GM12878 (cell line): ENCODE measurements around the gene SPATS1. TPM values are rescaled to one million over a fixed set of nuclear protein-coding genes. Genes with fewer than 3 reads are reported as not detected.

Experiments used
- ATAC-seq: fragments of 200-7000 bp; cut with Tn5 transposase; 3 replicates; pipeline ENCODE4 v1.9.1; 2020; ENCODE audit warnings: mild to moderate bottlenecking, moderate library complexity
- BruUV-seq: library from RNA; stranded (reverse); fragments of 400-500 nt; replicated peaks from 2 replicates; lab custom pipeline; 2021; lab: Mats Ljungman, UMichigan
- CTCF ChIA-PET: fragments of 300-600 bp; sonication (Branson Sonifier 250); formaldehyde crosslinking; extraction: SDS; loops from one replicate; lab custom pipeline; 2021; ENCODE audit warnings: inconsistent platforms; lab: Yijun Ruan, JAX
- POLR2A ChIA-PET: fragments of 350-600 bp; formaldehyde crosslinking; extraction: SDS; loops from one replicate; lab custom pipeline; 2021; ENCODE audit warnings: inconsistent platforms; lab: Charles Lee
- RAD21 ChIA-PET: fragments of 300-600 bp; sonication (Branson Sonifier 250); formaldehyde crosslinking; loops from one replicate; lab custom pipeline; 2023; ENCODE audit warnings: antibody characterized with exemption; ENCODE audit not compliant: unreplicated experiment; lab: Charles Lee
- SMC1A ChIA-PET: fragments of 300-600 bp; sonication (Branson Sonifier 250); formaldehyde crosslinking; loops from one replicate; lab custom pipeline; 2023; ENCODE audit not compliant: unreplicated experiment, uncharacterized antibody; lab: Charles Lee
- DNase-seq: peaks from one replicate; pipeline ENCODE4 v3.0.0-alpha.2; 2011; ENCODE audit warnings: low read depth, low spot score
- FAIRE-seq: peaks from 3 replicates; lab custom pipeline; 2011; peaks lifted over from hg19 to GRCh38; lab: Jason Lieb, UNC
- H2AFZ ChIP-seq: 2 replicates; pipeline ENCODE4 v1.6.0; 2011; ENCODE audit warnings: low read depth, low read length, control low read depth; ENCODE audit not compliant: control insufficient read depth
- H3K27ac ChIP-seq: 2 replicates; pipeline ENCODE4 v1.5.1; 2011; ENCODE audit warnings: control low read depth; ENCODE audit not compliant: control insufficient read depth, insufficient read depth
- H3K27me3 ChIP-seq, 2 experiments: replicated peaks in 1 of 2; 2 replicates each; pipeline versions ENCODE4 v1.6.0 to v1.6.1; 2011; ENCODE audit warnings: low read length in 1 of 2; ENCODE audit not compliant: control insufficient read depth in 2 of 2, insufficient read depth in 2 of 2
- H3K36me3 ChIP-seq, 2 experiments: 2 replicates each; pipeline ENCODE4 v1.5.1; 2011; ENCODE audit warnings: low read length in 1 of 2; ENCODE audit not compliant: control insufficient read depth in 2 of 2, insufficient read depth in 2 of 2
- H3K4me1 ChIP-seq: 2 replicates; pipeline ENCODE4 v1.6.1; 2011; ENCODE audit warnings: mild to moderate bottlenecking, low read length, moderate library complexity, mixed read lengths; ENCODE audit not compliant: control insufficient read depth, insufficient read depth
- H3K4me2 ChIP-seq: 2 replicates; pipeline ENCODE4 v1.6.0; 2011; ENCODE audit warnings: control low read depth; ENCODE audit not compliant: control insufficient read depth, insufficient read depth
- H3K4me3 ChIP-seq: fragments of 200-600 bp; sonication (generic); 2 replicates; pipeline ENCODE4 v1.5.1; 2016
- H3K79me2 ChIP-seq: 2 replicates; pipeline ENCODE4 v1.6.0; 2011; ENCODE audit warnings: low read length; ENCODE audit not compliant: control insufficient read depth, insufficient read depth
- H3K9ac ChIP-seq: 2 replicates; pipeline ENCODE4 v1.8.0; 2011; ENCODE audit warnings: low read length, control low read depth, mixed read lengths; ENCODE audit not compliant: control insufficient read depth, insufficient read depth
- H3K9me3 ChIP-seq: replicated peaks from 3 replicates; pipeline ENCODE4 v1.5.1; 2011; ENCODE audit warnings: mild to moderate bottlenecking, low read length; ENCODE audit not compliant: control insufficient read depth, insufficient read depth
- H4K20me1 ChIP-seq: 2 replicates; pipeline ENCODE4 v1.6.0; 2011; ENCODE audit not compliant: control insufficient read depth, insufficient read depth
- CHD2 ChIP-seq: IDR thresholded peaks from 2 replicates; pipeline ENCODE4 v1.6.1; 2011; ENCODE audit warnings: low read depth, low read length, improper control_type of control experiment, borderline replicate concordance
- EED ChIP-seq: sonication (generic); IDR thresholded peaks from 2 replicates; pipeline ENCODE4 v1.6.1; 2016; ENCODE audit warnings: antibody characterized with exemption, low read depth
- ELK1 ChIP-seq: IDR thresholded peaks from 2 replicates; pipeline ENCODE4 v1.6.1; 2012; ENCODE audit warnings: low read depth, low read length, improper control_type of control experiment
- HDAC6 ChIP-seq: fragments of 200-600 bp; sonication (generic); IDR thresholded peaks from one replicate; pipeline ENCODE4 v1.8.0; 2017; ENCODE audit warnings: antibody characterized with exemption; ENCODE audit not compliant: unreplicated experiment
- KAT2A ChIP-seq: conservative IDR thresholded peaks from 2 replicates; pipeline ENCODE4 v1.6.1; 2011; ENCODE audit warnings: low read depth, low read length; ENCODE audit not compliant: control insufficient read depth
- PKNOX1 ChIP-seq: fragments of 450-650 bp; IDR thresholded peaks from 2 replicates; pipeline ENCODE4 v1.6.1; 2016; ENCODE audit warnings: mild to moderate bottlenecking
- PML ChIP-seq: IDR thresholded peaks from 2 replicates; pipeline ENCODE4 v1.6.1; 2012; ENCODE audit warnings: low read length, inconsistent platforms
- SIX5 ChIP-seq: IDR thresholded peaks from 2 replicates; pipeline ENCODE4 v1.6.1; 2011; ENCODE audit warnings: mild to moderate bottlenecking, low read depth, low read length, moderate library complexity; ENCODE audit not compliant: severe bottlenecking
- ZBTB33 ChIP-seq: fragments of 450-650 bp; IDR thresholded peaks from 2 replicates; pipeline ENCODE4 v1.6.1; 2017; ENCODE audit warnings: mild to moderate bottlenecking
- in situ Hi-C: fragments of 300-500 bp; cut with MboI; formaldehyde crosslinking; loops from 9 replicates; pipeline ENCODE4 v1.14.3; 2018; ENCODE audit warnings: mixed read lengths
- intact Hi-C: fragments of 100-400 bp; cut with micrococcal nuclease; formaldehyde crosslinking; loops from one replicate; pipeline ENCODE4 v1.14.2; 2022; ENCODE audit not compliant: unreplicated experiment
- polyA plus RNA-seq, 11 experiments: library from polyadenylated mRNA; depleted of rRNA in 4 of 11; unstranded in 6 of 11; stranded (reverse) in 5 of 11; fragments of >200 nt; fragmentation: Nextera tagmentation in 4 of 11; fragmentation: Illumina TruSeq in 1 of 11; extraction: Ambion mirVana in 4 of 11; extraction: Trizol in 1 of 11; gene quantifications; 1 replicate in 1 of 11; 2 replicates in 10 of 11; pipeline versions ENCODE4 v1.2.1 to v1.2.3, GENCODE V29; 2011 to 2016; ENCODE audit warnings: inconsistent platforms in 2 of 11, missing spikeins in 2 of 11, low read depth in 1 of 11
- total RNA-seq, 4 experiments: library from RNA; depleted of rRNA in 3 of 4; stranded (reverse); fragments of >200 nt in 3 of 4; fragmentation: Illumina TruSeq in 1 of 4; extraction: Trizol in 1 of 4; gene quantifications; 2 replicates each; pipeline versions ENCODE4 v1.2.1 to v1.2.3, GENCODE V29; 2013 to 2021

SPATS1 gene
- total and polyA plus RNA-seq, 10 of the 15 experiments (the other 5 are each of a cell fraction or from before 2014, with no cell fraction given), result 0.12 TPM; not detected in 9

GRCh38 chr6:44309092-44309491 lies 33.4 kb upstream of the SPATS1 start (continued):
- TF ChIP-seq ELK1 (no peak), CHD2 (no peak), HDAC6 (no peak), EED (no peak)

- no peaks in the 10 kb centered on the region for H3K9me3 ChIP-seq
- H3K79me2 ChIP-seq, result peaks cover 11% of the 10 kb centered on the region
- H3K27me3 ChIP-seq, result no peaks in the 10 kb centered on the region
- ATAC-seq (no peak), FAIRE-seq (no peak), DNase-seq (no peak)
- BruUV-seq, result no TSS peak
- peaks cover 5% of the 10 kb centered on the region for H3K4me1 ChIP-seq
- ChIA-PET POLR2A (no interaction called here), SMC1A (no interaction called here), CTCF (interaction anchor here (0.9 to 7.4 kb wide), 4 partner anchors 28 to 42 kb away, joined by 4 to 87 read pairs (median 5); partner anchors contain the start of genes NFKBIE and TMEM151B), RAD21 (no interaction called here)
- no peak overlapping the region for H3K9ac ChIP-seq
- in situ Hi-C loops (no loop called here), intact Hi-C loops (no loop called here)
- H3K4me2 ChIP-seq, result no peak overlapping the region
- no peak overlapping the region for H3K4me3 ChIP-seq
- no peak overlapping the region for H3K27ac ChIP-seq
- H4K20me1 ChIP-seq, result no peaks in the 10 kb centered on the region
- H3K36me3 ChIP-seq, result peaks cover 12 to 17% of the 10 kb centered on the region in 2 experiments
- TF ChIP-seq ZBTB33 (no peak), SIX5 (no peak), PML (no peak), PKNOX1 (no peak), KAT2A (no peak)
- no peak overlapping the region for H2AFZ ChIP-seq
These were observed 32.8 kb upstream of the SPATS1 start for GRCh38 chr6:44309631-44310030.
